Renal cortex interstitium (tissue), 11 donors: Measurements from ENCODE around the gene FAM3C. TPM values are rescaled to one million over a fixed set of nuclear protein-coding genes. Genes with fewer than 3 reads are reported as not detected.

ENCODE experiments used
- DNase-seq, 11 donors: peaks; one replicate each; pipeline ENCODE4 v3.0.0-alpha.2; 2013; ENCODE audit warnings: low read depth in 9 of 11, low spot score in 4 of 11; ENCODE audit errors: extremely low read depth in 1 of 11
- polyA plus RNA-seq, 3 donors: library from polyadenylated mRNA; unstranded; fragments of 120-200 nt; gene quantifications; one replicate each; pipeline ENCODE4 v1.2.1, GENCODE V29; 2013; ENCODE audit not compliant: insufficient read length in 3 of 3

FAM3C gene
- polyA plus RNA-seq, 3 donors: 102 to 120 (median 114) TPM

GRCh38 chr7:121391686-121392085 is 4.4 kb downstream of the FAM3C start:
- DNase-seq: no peak

DNA sequence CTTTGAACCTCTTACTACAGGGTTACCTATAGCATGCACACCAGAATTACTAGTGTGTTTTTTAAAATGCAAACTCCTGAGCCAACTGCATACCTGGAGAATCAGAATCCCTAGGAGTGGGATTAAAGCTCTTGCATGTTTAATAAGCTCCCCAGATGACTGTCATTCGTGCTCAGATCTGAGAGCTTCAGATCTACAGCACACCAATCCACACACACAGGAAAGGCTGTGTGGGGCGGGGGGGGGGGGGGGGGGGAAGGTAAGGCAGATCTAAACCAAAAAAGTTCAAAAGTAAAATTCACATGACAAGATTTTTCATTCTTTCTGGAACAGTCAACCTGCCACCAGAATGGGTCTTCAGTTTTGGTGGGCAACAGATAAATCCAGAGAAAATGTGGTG is 5.5 kb downstream of the FAM3C start:
- no peak for DNase-seq

- DNase-seq: no peak
Observed at GRCh38 chr7:121390109-121390508, 6.0 kb downstream of the FAM3C start.

DNA sequence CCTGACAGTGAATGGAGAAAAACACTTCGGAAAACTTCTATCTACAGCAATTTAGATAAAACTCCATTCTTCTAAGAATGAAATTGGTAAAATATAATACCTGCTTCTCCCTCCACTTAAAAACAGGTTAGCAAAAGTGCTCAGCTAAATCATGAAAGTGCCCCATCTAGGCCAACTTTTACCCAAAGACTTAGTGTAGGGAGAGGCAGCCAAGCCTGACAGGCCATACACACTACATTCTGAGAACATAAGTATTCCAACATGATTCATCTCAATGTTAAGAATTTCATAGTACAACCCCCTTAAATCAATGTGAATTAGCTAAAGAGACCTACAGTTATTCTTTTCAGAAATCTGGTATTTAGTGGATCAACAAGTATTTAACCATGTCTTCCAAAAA is 7.2 kb downstream of the FAM3C start:
- DNase-seq: no peak

DNA sequence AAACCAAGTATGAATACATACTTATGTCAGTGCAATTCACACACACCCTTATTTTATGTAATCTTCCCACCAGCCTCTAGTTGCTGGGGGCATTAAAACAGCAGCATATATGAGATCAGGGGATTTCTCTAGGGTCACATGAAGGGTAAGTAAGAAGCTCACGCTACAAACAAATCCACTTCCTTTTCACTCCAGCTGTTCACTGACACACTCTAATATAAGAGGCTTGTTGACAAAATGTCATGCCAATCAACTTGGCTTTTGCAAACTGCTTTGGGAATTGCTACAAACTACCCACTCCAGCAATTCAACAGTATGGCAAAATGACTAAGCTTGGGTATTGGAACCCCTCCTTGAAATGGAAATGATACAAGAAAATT is 10.3 kb downstream of the FAM3C start:
- DNase-seq: no peak

DNA sequence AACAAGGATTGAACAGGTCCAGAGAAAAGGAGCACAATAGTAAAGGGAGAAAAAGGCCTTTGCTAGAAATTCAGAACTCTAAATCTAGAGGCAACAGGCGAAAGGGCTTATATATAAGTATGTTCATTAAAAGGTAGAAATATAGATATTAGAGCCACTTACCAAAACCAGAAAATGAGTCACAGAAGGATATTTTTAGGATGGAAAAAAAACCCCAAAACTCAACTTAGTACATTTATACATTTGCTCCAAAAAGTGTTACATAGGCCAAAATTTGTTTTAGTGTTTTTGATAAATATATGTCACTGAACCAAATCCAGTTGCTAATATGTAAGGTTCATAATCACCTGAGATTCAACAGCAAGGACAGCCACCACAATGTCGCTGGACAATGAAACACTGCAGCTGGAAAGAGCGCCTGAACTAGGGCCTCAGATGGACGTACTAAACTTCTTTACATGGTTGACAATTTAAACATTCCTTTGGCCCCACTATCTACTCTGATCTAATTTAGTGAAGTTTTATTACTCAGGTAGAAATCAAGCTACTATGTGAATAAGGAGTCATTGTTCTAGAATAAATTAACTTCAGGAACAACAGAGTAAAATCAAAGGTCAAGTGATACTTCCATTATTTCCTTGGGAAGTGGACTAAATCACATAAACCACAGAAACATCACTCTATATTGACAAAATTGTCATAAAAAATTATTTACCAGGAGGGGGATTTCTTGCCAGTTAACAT is 10.9 kb downstream of the FAM3C start:
- no peak for DNase-seq

- DNase-seq: no peak
Observed at GRCh38 chr7:121384265-121384664, 11.8 kb downstream of the FAM3C start.

- no peak for DNase-seq
Observed at GRCh38 chr7:121383235-121383910, 12.7 kb downstream of the FAM3C start.

GRCh38 chr7:121382473-121382872 is 13.6 kb downstream of the FAM3C start:
- DNase-seq: no peak

DNA sequence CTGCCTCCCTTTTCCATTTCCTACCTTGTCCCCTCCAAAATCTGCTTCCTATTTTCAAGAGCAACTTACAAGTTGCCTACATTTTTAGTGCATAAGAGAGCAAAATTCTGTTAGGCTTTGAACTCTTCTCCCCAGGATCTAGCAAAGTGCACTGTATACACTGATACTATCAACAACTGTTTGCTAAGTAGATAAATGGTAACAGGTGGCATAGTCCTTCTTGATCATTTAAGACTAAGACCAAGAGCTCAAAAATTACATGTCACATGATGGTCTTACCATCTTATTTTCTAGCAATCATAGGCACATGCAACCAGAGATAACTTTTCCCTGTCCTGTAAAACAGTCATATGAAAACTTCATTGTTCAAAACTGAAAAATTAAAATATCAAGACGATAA is 16.2 kb downstream of the FAM3C start:
- no peak for DNase-seq

GRCh38 chr7:121376979-121377378 is 19.1 kb downstream of the FAM3C start:
- DNase-seq: no peak

DNA sequence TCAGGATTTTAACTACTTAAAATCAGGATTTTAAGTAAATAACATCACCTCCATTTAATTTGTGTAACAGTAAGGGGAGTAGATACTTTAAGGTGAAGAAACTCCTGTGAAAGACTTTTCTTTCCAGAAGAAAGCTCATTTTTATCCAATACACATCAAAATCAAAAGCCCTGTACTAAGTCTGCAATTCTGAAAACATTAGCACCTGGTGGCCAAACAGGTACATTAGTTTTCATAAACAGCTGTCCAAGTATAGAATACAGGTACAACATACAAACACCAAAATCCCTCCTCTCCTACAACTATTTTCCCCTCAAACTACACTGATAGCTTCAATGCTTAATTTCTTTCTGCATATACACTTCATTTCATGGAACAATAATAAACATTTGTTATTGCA is 22.9 kb downstream of the FAM3C start:
- no peak for DNase-seq

GRCh38 chr7:121372376-121373010 is 23.6 kb downstream of the FAM3C start:
- peak in 1 of 11 donors; percentile 13 for DNase-seq

DNA sequence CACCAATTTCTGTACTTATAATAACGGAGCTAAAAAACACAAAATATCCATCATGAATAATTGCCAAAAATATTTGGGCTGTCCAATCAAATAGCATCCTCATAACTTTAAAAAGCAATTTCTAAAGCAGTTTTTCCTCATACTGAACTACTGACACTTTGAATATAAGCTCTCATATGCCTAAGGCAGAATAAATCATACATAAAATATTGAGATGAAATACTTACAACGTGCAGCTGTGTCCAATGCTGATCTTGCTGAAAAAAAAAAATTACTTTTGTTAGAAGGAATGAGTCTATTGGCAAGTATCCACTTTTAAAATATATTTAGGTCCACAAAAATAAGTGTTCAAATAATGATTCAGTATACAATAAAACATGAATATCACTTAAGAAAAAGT is 24.2 kb downstream of the FAM3C start:
- no peak for DNase-seq

DNA sequence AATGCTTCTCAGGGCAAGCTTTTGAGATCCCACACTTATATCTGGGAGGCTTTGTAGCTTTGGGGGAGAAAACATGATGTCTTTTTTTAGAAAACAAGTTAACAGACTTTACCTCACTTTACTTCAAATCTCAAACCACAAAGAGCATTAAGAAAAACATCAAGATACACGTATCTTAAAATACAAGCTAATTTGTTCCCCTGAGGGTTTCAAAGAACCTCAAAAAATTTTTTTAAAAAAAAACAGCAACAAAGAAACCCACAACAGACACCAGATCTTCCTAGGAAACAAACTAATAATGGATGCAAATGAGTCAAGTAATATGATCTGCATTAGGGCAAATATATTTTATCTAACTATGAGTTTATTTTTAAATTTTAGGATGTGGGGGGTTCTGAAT is 24.7 kb downstream of the FAM3C start:
- DNase-seq: no peak

GRCh38 chr7:121369462-121369861 is 26.6 kb downstream of the FAM3C start:
- DNase-seq: peak in 1 of 11 donors; percentile 18

DNA sequence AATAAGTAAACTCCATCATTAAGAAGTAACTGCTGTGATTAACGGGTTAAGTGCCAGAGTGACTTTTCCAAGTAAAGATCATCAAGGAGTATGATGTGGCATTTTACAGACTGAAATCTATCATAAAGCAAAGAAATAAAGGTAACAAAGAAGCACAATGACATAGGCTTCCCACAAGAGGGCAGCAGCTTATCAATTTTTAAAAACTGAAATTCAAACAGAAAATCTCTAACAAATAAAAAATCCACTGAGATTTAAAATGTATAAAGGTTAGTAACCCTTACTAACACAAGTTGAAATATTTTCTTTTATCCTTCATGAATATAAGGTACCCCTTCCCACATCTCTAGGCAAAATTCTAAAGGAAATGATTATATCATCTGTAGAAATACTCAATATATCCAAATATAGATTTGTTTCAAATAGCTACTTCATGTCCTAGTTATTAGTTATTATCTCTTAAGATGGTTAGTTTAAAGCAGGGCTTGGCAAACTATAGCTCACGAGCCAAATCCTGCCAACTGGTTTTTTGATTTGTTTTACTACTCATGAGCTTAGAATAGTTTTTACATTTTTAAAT is 29.2 kb downstream of the FAM3C start:
- DNase-seq: peak in 7 of 11 donors; percentile 13 to 30 (median 21)

- no peak for DNase-seq
Observed at GRCh38 chr7:121360564-121360963, 35.5 kb downstream of the FAM3C start.

DNA sequence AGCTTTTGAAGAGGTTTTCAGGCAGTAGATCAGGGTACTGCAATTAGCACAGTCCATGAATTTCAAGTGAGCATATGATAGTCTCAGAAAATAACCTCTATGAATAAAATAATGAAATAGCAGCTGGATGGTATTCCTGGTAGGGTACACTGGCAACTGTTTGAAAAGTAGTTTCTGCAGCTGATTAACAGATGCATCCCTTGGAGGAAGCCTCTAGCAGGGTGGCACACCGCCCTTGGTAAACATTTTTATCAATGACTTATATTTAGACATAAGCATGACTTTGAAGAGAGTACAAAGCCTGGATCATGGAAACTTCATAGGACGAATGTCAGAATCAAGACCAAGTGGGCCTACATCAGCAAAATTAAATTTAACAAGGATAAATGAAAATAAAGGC is 40.5 kb downstream of the FAM3C start:
- no peak for DNase-seq

GRCh38 chr7:121352323-121352722 is 43.8 kb downstream of the FAM3C start:
- no peak for DNase-seq
